GM13977 (cell line): ENCODE results near the gene ARRDC2.
"Not testable (repeated sequence)": the region's sequence is repeated elsewhere in the genome, so short reads cannot be mapped to it uniquely, and the experiment has no call there.

Source experiments
- DNase-seq: peaks from one replicate; pipeline ENCODE4 v3.0.0; 2012; ENCODE audit warnings: low spot score
- in situ Hi-C: fragments of 300-500 bp; cut with MboI; formaldehyde crosslinking; loops from one replicate; pipeline ENCODE4 v1.12.0; 2022; ENCODE audit warnings: low sequenced_read_pairs, low pct_unique_long_range_greater_than_20kb, mixed read lengths, inconsistent platforms; ENCODE audit not compliant: unreplicated experiment
- TF ChIP-seq, protein P1 (sequence below): IDR thresholded peaks from 2 replicates; pipeline ENCODE4 v1.5.1; 2012; ENCODE audit warnings: mild to moderate bottlenecking, control low read depth; ENCODE audit not compliant: insufficient read depth; ENCODE audit errors: extremely low read depth, missing control alignments

ARRDC2 gene

DNA sequence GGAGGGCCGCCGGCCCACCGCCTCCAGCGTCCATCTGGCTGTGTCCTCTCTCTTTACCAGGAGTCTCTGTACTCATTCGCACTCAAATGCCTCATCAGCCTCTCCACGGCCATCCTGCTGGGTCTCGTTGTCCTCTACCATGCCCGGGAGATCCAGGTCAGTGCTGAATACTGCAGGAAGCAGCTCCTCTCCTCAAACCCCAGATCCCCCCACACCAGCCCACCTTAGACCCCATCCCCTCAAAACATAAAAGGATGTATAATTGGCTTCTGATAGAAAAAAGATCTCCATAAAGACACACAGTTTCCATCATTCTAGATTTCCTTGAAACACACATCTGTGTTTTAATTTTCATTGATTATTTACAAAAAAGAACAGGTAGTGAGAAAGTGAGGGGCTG, 32.9 kb upstream of the ARRDC2 start:
- TF ChIP-seq, protein P1, sequence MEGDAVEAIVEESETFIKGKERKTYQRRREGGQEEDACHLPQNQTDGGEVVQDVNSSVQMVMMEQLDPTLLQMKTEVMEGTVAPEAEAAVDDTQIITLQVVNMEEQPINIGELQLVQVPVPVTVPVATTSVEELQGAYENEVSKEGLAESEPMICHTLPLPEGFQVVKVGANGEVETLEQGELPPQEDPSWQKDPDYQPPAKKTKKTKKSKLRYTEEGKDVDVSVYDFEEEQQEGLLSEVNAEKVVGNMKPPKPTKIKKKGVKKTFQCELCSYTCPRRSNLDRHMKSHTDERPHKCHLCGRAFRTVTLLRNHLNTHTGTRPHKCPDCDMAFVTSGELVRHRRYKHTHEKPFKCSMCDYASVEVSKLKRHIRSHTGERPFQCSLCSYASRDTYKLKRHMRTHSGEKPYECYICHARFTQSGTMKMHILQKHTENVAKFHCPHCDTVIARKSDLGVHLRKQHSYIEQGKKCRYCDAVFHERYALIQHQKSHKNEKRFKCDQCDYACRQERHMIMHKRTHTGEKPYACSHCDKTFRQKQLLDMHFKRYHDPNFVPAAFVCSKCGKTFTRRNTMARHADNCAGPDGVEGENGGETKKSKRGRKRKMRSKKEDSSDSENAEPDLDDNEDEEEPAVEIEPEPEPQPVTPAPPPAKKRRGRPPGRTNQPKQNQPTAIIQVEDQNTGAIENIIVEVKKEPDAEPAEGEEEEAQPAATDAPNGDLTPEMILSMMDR: no peak
- in situ Hi-C loops: no loop called here
- no peak for DNase-seq

DNA sequence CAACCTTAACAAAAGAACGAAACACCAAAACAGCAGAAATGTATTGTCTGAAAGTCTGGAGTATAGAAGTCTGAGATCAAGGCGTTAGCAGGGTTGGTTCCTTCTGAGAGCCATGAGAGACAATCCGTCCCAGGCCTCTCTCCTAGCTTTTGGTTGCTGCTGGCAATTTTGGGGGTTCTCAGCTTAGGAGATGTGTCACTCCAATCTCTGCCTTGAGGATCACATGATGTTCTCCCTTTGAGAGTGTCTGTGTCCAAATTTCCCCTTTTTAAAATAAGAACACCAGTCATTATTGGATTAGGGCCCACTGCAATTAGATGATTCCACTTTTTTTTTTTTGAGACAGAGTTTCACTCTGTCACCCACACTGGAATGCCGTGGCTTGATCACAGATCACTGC, 30.9 kb upstream of the ARRDC2 start:
- TF ChIP-seq, protein P1: no peak
- DNase-seq: no peak
- in situ Hi-C loops: no loop called here

DNA sequence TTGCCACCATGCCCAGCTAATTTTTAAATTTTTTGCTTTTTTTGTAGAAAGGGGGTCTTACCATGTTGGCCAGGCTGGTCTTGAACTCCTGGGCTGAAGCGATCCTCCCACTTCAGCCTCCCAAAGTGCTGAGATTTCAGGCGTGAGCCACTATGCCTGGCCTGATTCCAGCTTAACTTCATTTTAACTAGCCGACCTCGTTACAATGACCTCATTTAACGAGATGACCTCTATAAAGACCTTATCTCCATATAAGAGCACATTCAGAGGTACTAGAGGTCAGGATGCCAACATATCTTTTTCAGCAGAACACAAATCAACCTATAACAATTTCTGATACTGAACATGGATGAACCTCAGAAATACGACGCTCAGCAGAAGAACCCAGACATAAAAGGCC, 30.5 kb upstream of the ARRDC2 start:
- in situ Hi-C loops: no loop called here
- no peak for DNase-seq
- TF ChIP-seq, protein P1: no peak

- TF ChIP-seq, protein P1: no peak
- in situ Hi-C loops: no loop called here
- no peak for DNase-seq
Measured at GRCh38 chr19:17981611-17982010, 26.4 kb upstream of the ARRDC2 start.

GRCh38 chr19:17982430-17982829, 25.5 kb upstream of the ARRDC2 start:
- TF ChIP-seq, protein P1: no peak
- in situ Hi-C loops: no loop called here
- no peak for DNase-seq

DNA sequence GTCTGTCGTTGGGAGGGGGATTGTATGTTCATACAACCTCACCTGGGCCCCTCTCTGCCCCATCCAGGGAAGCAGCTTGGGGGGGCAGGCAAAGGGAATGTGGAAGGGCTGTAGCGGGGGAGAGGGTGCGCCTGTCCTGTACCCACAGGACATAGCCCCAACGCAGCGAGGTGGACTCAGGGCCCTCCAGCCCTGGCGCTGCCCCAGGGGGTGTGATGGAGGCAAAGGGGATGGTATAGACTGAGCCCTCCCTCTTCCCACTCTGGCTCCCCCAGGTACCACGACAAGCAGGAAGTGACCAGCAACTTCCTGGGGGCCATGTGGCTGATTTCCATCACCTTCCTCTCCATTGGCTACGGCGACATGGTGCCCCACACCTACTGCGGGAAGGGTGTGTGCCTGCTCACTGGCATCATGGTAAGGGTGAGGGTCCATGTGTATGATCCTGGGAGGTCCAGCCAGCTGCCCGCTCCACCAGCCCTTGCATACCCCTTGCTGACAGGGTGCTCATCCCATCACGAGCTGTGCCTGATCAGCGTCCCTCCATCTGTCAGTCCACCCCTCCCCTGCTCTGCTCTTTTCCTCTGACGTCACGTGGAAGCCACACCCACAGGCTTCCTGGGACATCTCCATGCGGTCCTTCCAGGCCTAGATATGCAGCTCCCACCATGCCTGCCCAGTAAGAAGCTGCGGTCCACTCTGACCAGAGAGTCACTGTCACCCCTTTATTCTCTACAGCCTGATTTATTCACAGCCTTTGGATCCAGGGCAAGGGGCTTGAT, 22.7 kb upstream of the ARRDC2 start:
- TF ChIP-seq, protein P1: no peak
- no peak for DNase-seq
- in situ Hi-C loops: no loop called here

DNA sequence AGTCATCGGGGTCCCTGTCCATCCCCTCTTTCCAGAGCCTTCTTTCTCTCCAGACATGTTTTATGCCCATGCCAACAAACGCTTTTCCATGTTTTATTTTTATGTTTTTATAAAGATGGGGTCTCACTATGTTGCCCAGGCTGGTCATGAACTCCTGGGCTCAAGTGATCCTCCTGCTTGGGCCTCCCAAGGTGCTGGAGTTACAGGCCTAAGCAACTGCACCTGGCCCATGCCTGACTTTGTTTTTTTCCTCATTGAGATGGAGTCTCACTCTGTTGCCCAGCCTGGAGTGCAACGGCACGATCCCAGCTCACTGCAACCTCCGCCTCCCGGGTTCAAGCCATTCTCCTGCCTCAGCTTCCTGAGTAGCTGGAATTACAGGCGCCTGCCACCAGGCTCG, 21.4 kb upstream of the ARRDC2 start:
- DNase-seq, in situ Hi-C loops: not testable (repeated sequence)
